NCI-H82 treated with DMSO at 0.1 percent for 48 hours (cell line): Measurements from ENCODE around the gene MT1A.
"Not testable (repeated sequence)": the region's sequence is repeated elsewhere in the genome, so short reads cannot be mapped to it uniquely, and the experiment has no call there.

Source experiments
- DNase-seq: peaks from one replicate; lab custom pipeline; 2025; ENCODE audit not compliant: unreplicated experiment; lab: John Stamatoyannopoulos, UW

Gene MT1A

GRCh38 chr16:56610017-56610608 is 28.4 kb upstream of the MT1A start:
- DNase-seq: no peak

- no peak for DNase-seq
These were observed 27.8 kb upstream of the MT1A start for GRCh38 chr16:56610609-56611111.

- DNase-seq: no peak
These were observed 27.1 kb upstream of the MT1A start for GRCh38 chr16:56611281-56611833.

GRCh38 chr16:56613706-56614105 is 24.8 kb upstream of the MT1A start:
- DNase-seq: no peak

GRCh38 chr16:56614549-56614991 is 23.9 kb upstream of the MT1A start:
- DNase-seq: no peak

GRCh38 chr16:56615353-56615752 is 23.1 kb upstream of the MT1A start:
- DNase-seq: no peak

- DNase-seq: no peak
These were observed 21.8 kb upstream of the MT1A start for GRCh38 chr16:56616608-56617211.

GRCh38 chr16:56617212-56618085 is 21.0 kb upstream of the MT1A start:
- DNase-seq: no peak

GRCh38 chr16:56618138-56618537 is 20.3 kb upstream of the MT1A start:
- no peak for DNase-seq

GRCh38 chr16:56620339-56620897 is 18.0 kb upstream of the MT1A start:
- DNase-seq: no peak

GRCh38 chr16:56621665-56622445 is 16.6 kb upstream of the MT1A start:
- DNase-seq: not testable (repeated sequence)

GRCh38 chr16:56623184-56623583 is 15.3 kb upstream of the MT1A start:
- not testable (repeated sequence) for DNase-seq

GRCh38 chr16:56623637-56624036 is 14.8 kb upstream of the MT1A start:
- no peak for DNase-seq

- DNase-seq: no peak
These were observed 13.1 kb upstream of the MT1A start, which contains the start of gene MT1E for GRCh38 chr16:56625140-56625942. TSS of gene MT1E (plus strand) at chr16:56625781. CDS start at chr16:56625852, 71 bp downstream.

- no peak for DNase-seq
These were observed 12.4 kb upstream of the MT1A start for GRCh38 chr16:56625943-56626654.

- DNase-seq: no peak
These were observed 11.8 kb upstream of the MT1A start for GRCh38 chr16:56626685-56627084.

- DNase-seq: no peak
These were observed 9.7 kb upstream of the MT1A start for GRCh38 chr16:56628486-56629350.

- no peak for DNase-seq
These were observed 8.9 kb upstream of the MT1A start for GRCh38 chr16:56629531-56629930.
